PFSK-1 (cell line): ENCODE measurements around the gene DIPK1A.
A peak's percentile ranks its signal among the peaks of the same experiment; 100 is the strongest.

Experiments
- FOXP2 ChIP-seq: optimal IDR thresholded peaks from 2 replicates; pipeline ENCODE3; 2011; ENCODE audit warnings: borderline replicate concordance, control low read depth, inconsistent platforms; ENCODE audit not compliant: insufficient read depth; ENCODE audit errors: extremely low read length, extremely low read depth
- POLR2AphosphoS5 ChIP-seq: IDR thresholded peaks from 2 replicates; pipeline ENCODE4 v1.6.1; 2012; ENCODE audit warnings: low read depth, mild to moderate bottlenecking, control low read depth, low read length, moderate library complexity
- REST ChIP-seq, 2 experiments: IDR thresholded peaks; 2 replicates each; pipeline versions ENCODE4 v1.6.1 to v1.8.0; 2011 to 2012; ENCODE audit warnings: low read depth in 2 of 2, low read length in 2 of 2, control low read depth in 1 of 2, inconsistent platforms in 1 of 2, mild to moderate bottlenecking in 1 of 2, moderate library complexity in 1 of 2; ENCODE audit not compliant: insufficient read depth in 1 of 2
- SIN3A ChIP-seq: IDR thresholded peaks from 2 replicates; pipeline ENCODE4 v1.6.1; 2012; ENCODE audit warnings: mild to moderate bottlenecking, low read length, moderate library complexity, borderline replicate concordance; ENCODE audit not compliant: insufficient read depth
- TAF1 ChIP-seq: IDR thresholded peaks from 2 replicates; pipeline ENCODE4 v1.6.1; 2012; ENCODE audit warnings: low read length, control low read depth, borderline replicate concordance; ENCODE audit not compliant: insufficient read depth

DIPK1A gene

GRCh38 chr1:92840600-92840999 lies 120.7 kb downstream of the DIPK1A start:
- no peak for TF ChIP-seq REST (IDR thresholded peaks at IDR 0.05; ENCODE audit: insufficient read depth in 1 of 2, low read depth in 2 of 2, low read length in 2 of 2)
- TF ChIP-seq SIN3A = no peak
- TF ChIP-seq POLR2AphosphoS5 = no peak
- no peak for TF ChIP-seq FOXP2
- no peak for TF ChIP-seq TAF1

GRCh38 chr1:92839442-92839841 lies 121.8 kb downstream of the DIPK1A start:
- peak; percentile 22; the same call in 1 of the 2 replicates for TF ChIP-seq POLR2AphosphoS5
- TF ChIP-seq SIN3A = no peak
- no peak for TF ChIP-seq FOXP2
- TF ChIP-seq TAF1 = no peak
- TF ChIP-seq REST (IDR thresholded peaks at IDR 0.05; ENCODE audit: insufficient read depth in 1 of 2, low read depth in 2 of 2, low read length in 2 of 2) = no peak

GRCh38 chr1:92838519-92838918 lies 122.7 kb downstream of the DIPK1A start:
- TF ChIP-seq SIN3A (no peak), REST (IDR thresholded peaks at IDR 0.05; ENCODE audit: insufficient read depth in 1 of 2, low read depth in 2 of 2, low read length in 2 of 2) (no peak), FOXP2 (no peak), POLR2AphosphoS5 (no peak), TAF1 (no peak)

- no peak for TF ChIP-seq SIN3A
- TF ChIP-seq REST (IDR thresholded peaks at IDR 0.05; ENCODE audit: insufficient read depth in 1 of 2, low read depth in 2 of 2, low read length in 2 of 2) = no peak
- no peak for TF ChIP-seq FOXP2
Observed at GRCh38 chr1:92837062-92837461, 124.2 kb downstream of the DIPK1A start.

- TF ChIP-seq TAF1 (no peak), REST (IDR thresholded peaks at IDR 0.05; ENCODE audit: insufficient read depth in 1 of 2, low read depth in 2 of 2, low read length in 2 of 2) (no peak), SIN3A (no peak), POLR2AphosphoS5 (no peak), FOXP2 (no peak)
Observed at GRCh38 chr1:92834617-92835016, 126.6 kb downstream of the DIPK1A start.
